ENCODE measurements around the gene ST8SIA1.

ST8SIA1 gene

GRCh38 chr12:22283508-22283907 lies 51.0 kb downstream of the ST8SIA1 start:
- DNase-seq (ENCODE audit: low spot score): no peak

- no peak for DNase-seq (ENCODE audit: low spot score)
These were observed 51.5 kb downstream of the ST8SIA1 start for GRCh38 chr12:22283006-22283506.

- no peak for DNase-seq (ENCODE audit: low spot score)
These were observed 52.2 kb downstream of the ST8SIA1 start for GRCh38 chr12:22282283-22282682.

GRCh38 chr12:22276867-22277266 lies 57.6 kb downstream of the ST8SIA1 start:
- DNase-seq (ENCODE audit: low spot score): no peak

GRCh38 chr12:22276313-22276712 lies 58.2 kb downstream of the ST8SIA1 start:
- DNase-seq (ENCODE audit: low spot score): no peak

GRCh38 chr12:22275843-22276242 lies 58.7 kb downstream of the ST8SIA1 start:
- no peak for DNase-seq (ENCODE audit: low spot score)

- DNase-seq (ENCODE audit: low spot score): no peak
These were observed 62.0 kb downstream of the ST8SIA1 start for GRCh38 chr12:22272335-22273151.

- DNase-seq (ENCODE audit: low spot score): no peak
These were observed 63.5 kb downstream of the ST8SIA1 start for GRCh38 chr12:22271023-22271422.

- DNase-seq (ENCODE audit: low spot score): no peak
These were observed 65.5 kb downstream of the ST8SIA1 start for GRCh38 chr12:22268973-22269372.

GRCh38 chr12:22268406-22268805 lies 66.1 kb downstream of the ST8SIA1 start:
- DNase-seq (ENCODE audit: low spot score): no peak

- no peak for DNase-seq (ENCODE audit: low spot score)
These were observed 68.4 kb downstream of the ST8SIA1 start for GRCh38 chr12:22266101-22266500.

GRCh38 chr12:22264380-22264779 lies 70.1 kb downstream of the ST8SIA1 start:
- no peak for DNase-seq (ENCODE audit: low spot score)

- no peak for DNase-seq (ENCODE audit: low spot score)
These were observed 72.2 kb downstream of the ST8SIA1 start for GRCh38 chr12:22262309-22262708.

- no peak for DNase-seq (ENCODE audit: low spot score)
These were observed 77.4 kb downstream of the ST8SIA1 start for GRCh38 chr12:22257100-22257499.

GRCh38 chr12:22256605-22257004 lies 77.9 kb downstream of the ST8SIA1 start:
- DNase-seq (ENCODE audit: low spot score): no peak

- no peak for DNase-seq (ENCODE audit: low spot score)
These were observed 78.5 kb downstream of the ST8SIA1 start for GRCh38 chr12:22256041-22256441.

- no peak for DNase-seq (ENCODE audit: low spot score)
These were observed 79.4 kb downstream of the ST8SIA1 start for GRCh38 chr12:22255097-22255496.

- DNase-seq (ENCODE audit: low spot score): no peak
These were observed 80.0 kb downstream of the ST8SIA1 start for GRCh38 chr12:22254478-22254877.

GRCh38 chr12:22252057-22252456 lies 82.5 kb downstream of the ST8SIA1 start:
- no peak for DNase-seq (ENCODE audit: low spot score)

GRCh38 chr12:22250762-22251161 lies 83.7 kb downstream of the ST8SIA1 start:
- DNase-seq (ENCODE audit: low spot score): no peak

GRCh38 chr12:22248571-22249115 lies 85.9 kb downstream of the ST8SIA1 start:
- DNase-seq (ENCODE audit: low spot score): no peak

GRCh38 chr12:22248121-22248520 lies 86.4 kb downstream of the ST8SIA1 start:
- DNase-seq (ENCODE audit: low spot score): no peak

- DNase-seq (ENCODE audit: low spot score): no peak
These were observed 88.2 kb downstream of the ST8SIA1 start for GRCh38 chr12:22246217-22246846.

Measured in activated CD4-positive, alpha-beta T cell treated with anti-CD3 and anti-CD28 coated beads, Interleukin-2, Interleukin-4, amounts not matched to agents 100 ng/mL and 50 ng/mL, durations not matched to agents 16 hours and 8 hours (primary cell).